ENCODE measurements around the gene LRCOL1.

GRCh38 chr12:132640936-132641335, 30.6 kb upstream of the LRCOL1 start:
- TF ChIP-seq CTCF (IDR thresholded peaks at IDR 0.05) (no peak), POLR2A (IDR thresholded peaks at IDR 0.05) (no peak)
